Adrenal gland (tissue), 5 donors: ENCODE data around the gene ESR2.

Source experiments
- CTCF ChIP-seq, 6 experiments: fragments of 450-650 bp in 4 of 6; fragments of 200-600 bp in 2 of 6; sonication (generic) in 1 of 6; IDR thresholded peaks; 1 replicate in 5 of 6; 2 replicates in 1 of 6; pipeline versions ENCODE4 v1.5.1 to v1.8.0; 2016 to 2021; ENCODE audit warnings: antibody characterized with exemption in 6 of 6, mild to moderate bottlenecking in 2 of 6, moderate library complexity in 1 of 6
- POLR2A ChIP-seq, 2 donors: fragments of 450-650 bp; IDR thresholded peaks; one replicate each; pipeline ENCODE4 v1.6.1; 2017; ENCODE audit warnings: antibody characterized with exemption in 2 of 2, mild to moderate bottlenecking in 2 of 2, moderate library complexity in 1 of 2
- donor health status: DM: no; HTN: no; CAD: no.

- TF ChIP-seq CTCF (IDR thresholded peaks at IDR 0.05) (no peak), POLR2A (IDR thresholded peaks at IDR 0.05) (no peak)
Observed at GRCh38 chr14:64324461-64324860, 30.3 kb upstream of the ESR2 start.
